Ishikawa (cell line): ENCODE results near the gene KEAP1.

Experiments used
- CEBPB ChIP-seq: IDR thresholded peaks from 2 replicates; pipeline ENCODE4 v1.6.1; 2012
- CREB1 ChIP-seq: IDR thresholded peaks from 2 replicates; pipeline ENCODE4 v1.6.1; 2012; ENCODE audit warnings: low read depth
- EGR1 ChIP-seq: IDR thresholded peaks from 2 replicates; pipeline ENCODE4 v1.6.1; 2012
- EP300 ChIP-seq: IDR thresholded peaks from 2 replicates; pipeline ENCODE4 v1.6.1; 2012; ENCODE audit warnings: borderline replicate concordance
- FOXM1 ChIP-seq: IDR thresholded peaks from 2 replicates; pipeline ENCODE4 v1.6.1; 2012; ENCODE audit warnings: low read depth, borderline replicate concordance
- NFIC ChIP-seq: IDR thresholded peaks from 2 replicates; pipeline ENCODE4 v1.6.1; 2012
- RAD21 ChIP-seq: IDR thresholded peaks from 2 replicates; pipeline ENCODE4 v1.6.1; 2012; ENCODE audit warnings: low read depth
- REST ChIP-seq: IDR thresholded peaks from 2 replicates; pipeline ENCODE4 v1.6.1; 2012; ENCODE audit warnings: low read depth, mild to moderate bottlenecking
- TAF1 ChIP-seq: IDR thresholded peaks from 2 replicates; pipeline ENCODE4 v1.6.1; 2012; ENCODE audit warnings: low read depth, mild to moderate bottlenecking
- TCF12 ChIP-seq: IDR thresholded peaks from 2 replicates; pipeline ENCODE4 v1.6.1; 2012; ENCODE audit warnings: low read depth
- TEAD4 ChIP-seq: IDR thresholded peaks from 2 replicates; pipeline ENCODE4 v1.6.1; 2012
- USF1 ChIP-seq: IDR thresholded peaks from 2 replicates; pipeline ENCODE4 v1.6.1; 2012
- YY1 ChIP-seq: IDR thresholded peaks from 2 replicates; pipeline ENCODE4 v1.6.1; 2012; ENCODE audit warnings: low read depth
- ZBTB7A ChIP-seq: IDR thresholded peaks from 2 replicates; pipeline ENCODE4 v1.6.1; 2012; ENCODE audit warnings: low read depth
- TF ChIP-seq, protein P1 (sequence below): IDR thresholded peaks from 2 replicates; pipeline ENCODE4 v1.6.1; 2012

KEAP1 gene

GRCh38 chr19:10467104-10467706, 36.0 kb downstream of the KEAP1 start:
- TF ChIP-seq REST (no peak), USF1 (no peak)

GRCh38 chr19:10464456-10464855, 38.7 kb downstream of the KEAP1 start:
- TF ChIP-seq CREB1, result no peak
- no peak for TF ChIP-seq EP300

- TF ChIP-seq NFIC (no peak), ZBTB7A (no peak), TAF1 (no peak), CEBPB (no peak), EGR1 (no peak), USF1 (no peak)
- TF ChIP-seq, protein P1, sequence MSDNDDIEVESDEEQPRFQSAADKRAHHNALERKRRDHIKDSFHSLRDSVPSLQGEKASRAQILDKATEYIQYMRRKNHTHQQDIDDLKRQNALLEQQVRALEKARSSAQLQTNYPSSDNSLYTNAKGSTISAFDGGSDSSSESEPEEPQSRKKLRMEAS, result no peak
Measured at GRCh38 chr19:10462557-10462956, 40.6 kb downstream of the KEAP1 start.

DNA sequence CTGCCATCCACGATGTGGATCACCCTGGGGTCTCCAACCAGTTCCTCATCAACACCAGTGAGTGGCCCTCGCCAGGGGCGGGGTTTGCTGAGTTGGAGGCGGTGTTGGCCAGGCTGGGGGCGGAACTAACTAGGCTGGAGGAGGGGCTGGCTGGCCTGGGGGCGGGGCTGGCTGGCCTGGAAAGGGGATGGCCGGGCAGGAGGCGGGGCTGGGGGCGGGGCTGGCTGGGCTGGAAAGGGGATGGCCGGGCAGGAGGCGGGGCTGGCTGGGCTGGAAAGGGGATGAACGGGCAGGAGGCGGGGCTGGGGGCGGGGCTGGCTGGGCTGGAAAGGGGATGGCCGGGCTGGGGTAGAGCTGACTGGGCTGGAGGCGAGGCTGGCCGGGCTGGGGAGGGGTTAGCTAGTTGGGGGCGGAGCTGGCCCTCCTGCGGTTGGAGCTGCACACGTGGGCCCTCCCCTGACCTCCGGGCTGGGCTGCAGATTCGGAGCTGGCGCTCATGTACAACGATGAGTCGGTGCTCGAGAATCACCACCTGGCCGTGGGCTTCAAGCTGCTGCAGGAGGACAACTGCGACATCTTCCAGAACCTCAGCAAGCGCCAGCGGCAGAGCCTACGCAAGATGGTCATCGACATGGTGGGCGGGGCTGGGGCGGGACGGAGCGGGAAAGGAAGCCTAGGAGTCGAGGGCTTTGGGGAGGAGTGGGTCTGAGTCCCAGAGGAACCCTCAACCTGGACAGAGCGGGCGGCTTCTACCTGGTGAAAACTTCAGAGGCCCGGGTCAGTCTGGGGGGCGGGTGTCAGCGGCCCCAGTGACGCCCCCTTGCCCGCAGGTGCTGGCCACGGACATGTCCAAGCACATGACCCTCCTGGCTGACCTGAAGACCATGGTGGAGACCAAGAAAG, 41.9 kb downstream of the KEAP1 start:
- TF ChIP-seq ZBTB7A (0 out of 2 replicates have a peak, but pooled peaks have one; percentile 13), CREB1 (no peak), TCF12 (no peak), RAD21 (no peak), USF1 (peak; percentile 85), FOXM1 (no peak), EP300 (no peak), TEAD4 (no peak), TAF1 (no peak), EGR1 (no peak), CEBPB (no peak)
- TF ChIP-seq, protein P1, result peak; percentile 84

- TF ChIP-seq TAF1, result no peak
- TF ChIP-seq EGR1, result no peak
- TF ChIP-seq TCF12, result no peak
- TF ChIP-seq FOXM1, result no peak
- TF ChIP-seq CEBPB, result no peak
- no peak for TF ChIP-seq YY1
- TF ChIP-seq CREB1, result no peak
- TF ChIP-seq NFIC, result no peak
- TF ChIP-seq RAD21, result no peak
- TF ChIP-seq EP300, result no peak
- no peak for TF ChIP-seq ZBTB7A
- TF ChIP-seq USF1, result no peak
- TF ChIP-seq, protein P1, result no peak
- TF ChIP-seq REST, result no peak
- no peak for TF ChIP-seq TEAD4
Measured at GRCh38 chr19:10460714-10461046, 42.5 kb downstream of the KEAP1 start.
